HG03139 (cell line): ENCODE measurements around the gene MCF2L.

Experiments used
- ATAC-seq: cut with Tn5 transposase; IDR thresholded peaks from one replicate; pipeline ENCODE4 v1.9.1; 2021; ENCODE audit not compliant: unreplicated experiment

Gene MCF2L

GRCh38 chr13:113122550-113123225, 153.7 kb downstream of the MCF2L start, which contains the start of gene F10:
TSS of gene F10 (plus strand) at chr13:113122799. CDS start at chr13:113122856, 57 bp downstream.
- no peak for ATAC-seq

- ATAC-seq, result no peak
Observed at GRCh38 chr13:113123226-113124201, 154.5 kb downstream of the MCF2L start.

- ATAC-seq, result no peak
Observed at GRCh38 chr13:113124211-113124970, 155.4 kb downstream of the MCF2L start.

GRCh38 chr13:113125506-113126264, 156.7 kb downstream of the MCF2L start:
- no peak for ATAC-seq

- ATAC-seq, result no peak
Observed at GRCh38 chr13:113126265-113127150, 157.5 kb downstream of the MCF2L start.

- ATAC-seq, result no peak
Observed at GRCh38 chr13:113129480-113129879, 160.5 kb downstream of the MCF2L start.

- no peak for ATAC-seq
Observed at GRCh38 chr13:113129921-113130750, 161.1 kb downstream of the MCF2L start.

GRCh38 chr13:113135281-113135760, 166.3 kb downstream of the MCF2L start:
- ATAC-seq, result no peak

GRCh38 chr13:113137691-113138298, 168.8 kb downstream of the MCF2L start:
- no peak for ATAC-seq

GRCh38 chr13:113138792-113139551, 170.0 kb downstream of the MCF2L start:
- no peak for ATAC-seq

- ATAC-seq, result no peak
Observed at GRCh38 chr13:113139577-113139976, 170.6 kb downstream of the MCF2L start.

- no peak for ATAC-seq
Observed at GRCh38 chr13:113140677-113141600, 171.9 kb downstream of the MCF2L start.

- ATAC-seq, result no peak
Observed at GRCh38 chr13:113141601-113141970, 172.6 kb downstream of the MCF2L start.

- no peak for ATAC-seq
Observed at GRCh38 chr13:113142876-113143275, 173.9 kb downstream of the MCF2L start.

- no peak for ATAC-seq
Observed at GRCh38 chr13:113143466-113144254, 174.6 kb downstream of the MCF2L start.

GRCh38 chr13:113144255-113144629, 175.2 kb downstream of the MCF2L start:
- ATAC-seq, result no peak
